A549 (cell line): Measurements from ENCODE around the gene HORMAD1.

Experiments used
- CHD2 ChIP-seq: fragments of 150-350 bp; IDR thresholded peaks from 2 replicates; pipeline ENCODE4 v1.6.1; 2014; ENCODE audit warnings: low read length; ENCODE audit not compliant: partially characterized antibody
- CHD4 ChIP-seq: fragments of 200-600 bp; sonication (generic); IDR thresholded peaks from 2 replicates; pipeline ENCODE4 v1.6.1; 2016; ENCODE audit warnings: antibody characterized with exemption, mild to moderate bottlenecking, borderline replicate concordance
- POLR2A ChIP-seq: IDR thresholded peaks from 2 replicates; pipeline ENCODE4 v1.6.1; 2012; ENCODE audit warnings: mild to moderate bottlenecking, low read length

GRCh38 chr1:150762552-150762951 lies 41.9 kb upstream of the HORMAD1 start:
- TF ChIP-seq POLR2A = no peak
- no peak for TF ChIP-seq CHD2
- TF ChIP-seq CHD4 = no peak
